ENCODE measurements around the gene HEATR3.

HEATR3 gene

GRCh38 chr16:50152807-50153595 is 87.2 kb downstream of the HEATR3 start, which contains the start of gene TENT4B:
Gene TENT4B, plus strand, starts transcription at chr16:50153306. Its CDS starts 316 bp downstream, at chr16:50153622.
- peak; percentile 91 for DNase-seq (ENCODE audit: low spot score)

DNA sequence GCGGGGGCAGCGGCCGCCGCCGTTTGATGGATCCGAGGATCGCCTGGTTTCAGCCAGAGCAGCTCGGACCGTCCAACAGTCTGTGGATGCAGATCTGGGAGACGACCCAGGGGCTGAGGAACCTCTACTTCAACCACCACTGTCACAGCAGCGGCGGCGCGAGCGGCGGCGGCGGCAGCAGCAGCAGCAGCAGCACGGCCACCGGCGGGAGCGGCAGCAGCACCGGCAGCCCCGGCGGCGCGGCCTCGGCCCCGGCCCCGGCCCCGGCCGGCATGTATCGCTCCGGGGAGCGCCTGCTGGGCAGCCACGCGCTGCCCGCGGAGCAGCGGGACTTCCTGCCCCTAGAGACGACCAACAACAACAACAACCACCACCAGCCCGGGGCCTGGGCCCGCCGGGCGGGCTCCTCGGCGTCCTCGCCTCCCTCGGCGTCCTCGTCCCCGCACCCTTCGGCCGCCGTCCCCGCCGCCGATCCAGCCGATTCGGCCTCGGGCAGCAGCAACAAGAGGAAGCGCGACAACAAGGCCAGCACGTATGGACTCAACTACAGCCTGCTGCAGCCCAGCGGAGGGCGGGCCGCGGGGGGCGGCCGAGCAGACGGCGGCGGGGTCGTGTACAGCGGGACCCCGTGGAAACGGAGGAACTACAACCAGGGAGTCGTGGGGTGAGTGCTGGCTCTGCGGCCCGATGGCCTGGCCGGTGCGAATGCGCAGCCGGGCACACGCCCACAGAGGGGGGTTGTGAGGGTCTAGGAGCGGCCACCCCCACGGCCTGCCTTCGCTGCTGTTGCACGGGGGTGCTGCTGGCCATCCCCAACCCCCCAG is 88.0 kb downstream of the HEATR3 start:
- DNase-seq (ENCODE audit: low spot score) = no peak

DNA sequence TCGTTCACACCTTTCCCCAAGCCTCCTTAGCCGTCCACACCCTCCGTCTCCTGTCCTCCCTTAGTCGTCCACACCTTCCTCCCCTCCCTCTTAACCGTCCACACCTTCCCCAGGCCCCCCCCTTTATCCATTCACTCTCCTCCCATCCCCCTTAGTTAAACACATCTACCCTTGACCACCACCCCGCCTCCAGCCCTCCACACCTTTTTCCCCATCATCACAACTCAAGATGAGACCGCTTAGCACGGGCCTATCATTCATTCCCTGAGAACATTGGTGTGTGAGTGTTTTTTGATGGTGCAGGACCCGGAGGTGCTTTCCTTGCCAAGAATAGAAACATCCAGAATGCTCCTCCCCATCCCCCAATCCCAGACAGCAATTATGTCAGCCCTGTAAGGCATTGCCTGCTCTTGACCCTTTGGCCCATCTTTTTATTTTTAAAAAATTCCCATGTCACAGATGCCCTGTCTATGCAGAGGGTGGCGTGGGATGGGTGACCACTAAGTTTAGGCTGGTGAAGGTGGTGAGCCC is 88.7 kb downstream of the HEATR3 start:
- DNase-seq (ENCODE audit: low spot score) = no peak

- no peak for DNase-seq (ENCODE audit: low spot score)
These were observed 90.2 kb downstream of the HEATR3 start for GRCh38 chr16:50155925-50156324.
